Skeletal muscle tissue (tissue), 4 donors: ENCODE measurements around the gene SERPING1. TPM values are rescaled to one million over a fixed set of nuclear protein-coding genes. Genes with fewer than 3 reads are reported as not detected.
A peak's percentile ranks its signal among the peaks of the same experiment; 100 is the strongest.

Experiments
- H3K27ac ChIP-seq: one replicate; pipeline ENCODE4 v1.7.0; 2013; ENCODE audit warnings: mild to moderate bottlenecking, low read depth, low read length, inconsistent platforms
- H3K27me3 ChIP-seq, 3 donors: one replicate each; pipeline ENCODE4 v1.7.0; 2013; ENCODE audit warnings: low read length in 3 of 3; ENCODE audit not compliant: control insufficient read depth in 3 of 3, insufficient read depth in 3 of 3
- H3K36me3 ChIP-seq, 3 donors: one replicate each; pipeline ENCODE4 v1.7.0; 2013; ENCODE audit warnings: low read length in 3 of 3; ENCODE audit not compliant: control insufficient read depth in 3 of 3, insufficient read depth in 3 of 3
- H3K4me1 ChIP-seq, 3 donors: one replicate each; pipeline ENCODE4 v1.7.0; 2013; ENCODE audit warnings: low read length in 3 of 3, mild to moderate bottlenecking in 3 of 3; ENCODE audit not compliant: control insufficient read depth in 3 of 3, insufficient read depth in 3 of 3
- H3K4me3 ChIP-seq, 3 donors: one replicate each; pipeline ENCODE4 v1.7.0; 2013; ENCODE audit warnings: low read length in 3 of 3
- H3K9ac ChIP-seq, 3 donors: one replicate each; pipeline ENCODE4 v1.7.0; 2013; ENCODE audit warnings: low read length in 3 of 3, mild to moderate bottlenecking in 3 of 3, moderate library complexity in 2 of 3, low read depth in 1 of 3
- H3K9me3 ChIP-seq, 3 donors: one replicate each; pipeline ENCODE4 v1.7.0; 2013; ENCODE audit warnings: low read length in 3 of 3; ENCODE audit not compliant: control insufficient read depth in 3 of 3
- total RNA-seq: library from RNA; depleted of rRNA; stranded (reverse); fragments of >200 nt; gene quantifications from one replicate; pipeline ENCODE4 v1.2.3, GENCODE V29; 2014
- donor health status: Osteomylitis.

SERPING1 gene
- total RNA-seq, 1 donor from 2014 or later: 15.1 TPM

DNA sequence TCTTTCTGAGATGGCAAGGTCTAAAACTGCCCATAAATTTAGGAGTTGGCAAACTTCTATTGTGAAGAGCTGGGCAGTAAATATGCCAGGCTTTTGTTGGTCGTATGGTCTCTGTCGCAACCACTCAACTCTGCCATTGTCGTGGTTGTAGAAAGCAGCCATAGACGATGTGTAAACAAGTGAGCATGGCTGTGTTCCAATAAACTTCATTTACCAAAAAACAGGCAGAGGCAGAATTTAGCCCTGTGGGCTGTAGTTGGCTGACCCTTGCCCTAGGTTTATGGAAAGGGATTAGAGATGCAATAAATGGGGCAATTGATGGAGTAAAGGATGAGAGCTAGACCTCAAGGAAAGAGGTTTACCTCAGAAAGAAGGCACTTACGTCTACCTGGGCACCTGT, 34.6 kb downstream of the SERPING1 start:
- no peaks in the 10 kb centered on the region for H3K36me3 ChIP-seq
- H3K9me3 ChIP-seq: no peaks in the 10 kb centered on the region
- H3K4me3 ChIP-seq: no peak overlapping the region
- H3K9ac ChIP-seq: no peak overlapping the region
- peaks cover 0 to 12% (median 11%) of the 10 kb centered on the region in 3 donors for H3K27me3 ChIP-seq
- no peak overlapping the region for H3K27ac ChIP-seq
- no peaks in the 10 kb centered on the region for H3K4me1 ChIP-seq

DNA sequence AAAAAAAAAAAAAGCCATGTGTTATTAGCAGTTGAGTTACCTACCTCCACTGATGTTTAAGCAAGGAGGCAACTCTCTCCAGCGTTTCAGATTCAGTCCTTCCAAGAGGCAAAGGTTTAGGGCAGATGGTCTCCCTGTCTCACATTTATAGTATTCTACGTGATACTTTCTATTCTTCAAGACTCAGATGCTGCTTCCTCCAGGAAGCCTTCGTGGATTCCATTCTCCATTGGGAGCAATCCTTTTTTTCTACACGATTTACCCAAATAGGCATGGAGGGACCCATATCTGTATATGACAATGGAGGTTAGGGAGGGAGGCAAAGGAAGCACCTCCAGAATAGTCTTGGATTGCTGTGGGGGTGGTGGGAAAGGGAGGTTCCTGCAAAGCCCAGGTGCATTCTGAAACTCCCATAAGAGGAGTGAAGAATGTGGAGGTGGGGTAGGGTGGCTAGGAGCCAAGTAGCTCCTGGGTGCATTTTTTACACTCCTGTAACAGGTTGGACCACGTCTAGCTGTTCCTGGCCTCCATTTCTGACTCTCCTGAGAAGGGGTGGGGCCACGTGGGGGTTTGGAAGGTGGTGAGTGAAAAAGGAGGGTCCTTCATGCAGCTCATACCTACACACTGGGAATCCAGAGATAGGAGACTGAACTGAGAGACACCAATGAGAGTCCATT, 36.0 kb downstream of the SERPING1 start:
- H3K27ac ChIP-seq: no peak overlapping the region
- no peaks in the 10 kb centered on the region for H3K36me3 ChIP-seq
- H3K4me3 ChIP-seq: no peak overlapping the region

DNA sequence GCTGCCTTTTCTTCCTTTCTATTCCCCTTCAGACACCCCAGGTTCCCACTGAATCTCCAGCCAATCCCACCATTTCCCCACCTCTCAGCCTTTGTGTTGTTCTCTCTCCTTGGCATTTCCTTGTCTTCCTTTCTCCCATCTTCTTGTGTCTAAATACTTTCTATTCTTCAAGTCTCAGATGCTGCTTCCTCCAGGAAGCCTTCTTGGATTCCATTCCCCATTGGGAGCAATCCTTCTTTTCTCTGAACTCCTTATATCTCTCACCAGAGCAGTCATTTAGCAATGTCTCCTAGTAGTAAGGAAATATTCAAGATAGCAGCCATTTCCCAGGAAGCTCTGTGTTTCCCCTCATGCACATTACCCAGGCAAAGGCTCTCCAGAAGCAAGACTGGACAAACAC, 36.8 kb downstream of the SERPING1 start:
- Histone ChIP-seq H3K27ac (no peak overlapping the region), H3K9me3 (no peaks in the 10 kb centered on the region), H3K9ac (no peak overlapping the region), H3K27me3 (peaks cover 5 to 26% (median 25%) of the 10 kb centered on the region in 3 donors), H3K4me3 (no peak overlapping the region), H3K36me3 (no peaks in the 10 kb centered on the region), H3K4me1 (peaks cover 10 to 17% (median 16%) of the 10 kb centered on the region in 3 donors)

More for the DNA sequence above, 36.0 kb downstream of the SERPING1 start:
- H3K27me3 ChIP-seq: peaks cover 5 to 23% (median 19%) of the 10 kb centered on the region in 3 donors
- no peaks in the 10 kb centered on the region for H3K9me3 ChIP-seq
- H3K9ac ChIP-seq: no peak overlapping the region
- H3K4me1 ChIP-seq: peaks cover 6 to 9% (median 9%) of the 10 kb centered on the region in 3 donors

DNA sequence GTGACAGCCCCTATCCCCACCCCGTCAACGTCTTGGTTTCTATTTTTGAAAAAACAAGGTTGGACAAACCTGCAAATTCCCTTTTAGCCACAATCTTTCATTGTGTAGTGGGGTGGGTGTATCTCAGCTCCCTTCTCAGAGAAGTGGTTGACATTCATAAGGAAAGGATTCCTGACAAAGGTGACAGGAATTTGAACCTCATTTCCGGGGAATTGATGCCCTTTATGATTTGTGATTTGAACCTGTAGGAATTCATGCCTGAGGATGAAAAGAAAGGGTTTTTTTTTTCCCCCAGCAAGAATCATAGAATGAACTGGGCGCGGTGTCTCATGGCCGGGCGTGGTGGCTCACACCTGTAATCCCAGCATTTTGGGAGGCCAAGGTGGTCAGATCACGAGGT, 37.8 kb downstream of the SERPING1 start:
- Histone ChIP-seq H3K27ac (no peak overlapping the region), H3K27me3 (peaks cover 5 to 26% (median 25%) of the 10 kb centered on the region in 3 donors), H3K4me1 (peaks cover 18 to 24% (median 19%) of the 10 kb centered on the region in 3 donors), H3K4me3 (no peak overlapping the region), H3K36me3 (no peaks in the 10 kb centered on the region), H3K9me3 (no peaks in the 10 kb centered on the region), H3K9ac (no peak overlapping the region)

GRCh38 chr11:57637626-57638004, 40.1 kb downstream of the SERPING1 start:
- Histone ChIP-seq H3K4me1 (peaks cover 30 to 34% (median 31%) of the 10 kb centered on the region in 3 donors), H3K27ac (no peak overlapping the region)

DNA sequence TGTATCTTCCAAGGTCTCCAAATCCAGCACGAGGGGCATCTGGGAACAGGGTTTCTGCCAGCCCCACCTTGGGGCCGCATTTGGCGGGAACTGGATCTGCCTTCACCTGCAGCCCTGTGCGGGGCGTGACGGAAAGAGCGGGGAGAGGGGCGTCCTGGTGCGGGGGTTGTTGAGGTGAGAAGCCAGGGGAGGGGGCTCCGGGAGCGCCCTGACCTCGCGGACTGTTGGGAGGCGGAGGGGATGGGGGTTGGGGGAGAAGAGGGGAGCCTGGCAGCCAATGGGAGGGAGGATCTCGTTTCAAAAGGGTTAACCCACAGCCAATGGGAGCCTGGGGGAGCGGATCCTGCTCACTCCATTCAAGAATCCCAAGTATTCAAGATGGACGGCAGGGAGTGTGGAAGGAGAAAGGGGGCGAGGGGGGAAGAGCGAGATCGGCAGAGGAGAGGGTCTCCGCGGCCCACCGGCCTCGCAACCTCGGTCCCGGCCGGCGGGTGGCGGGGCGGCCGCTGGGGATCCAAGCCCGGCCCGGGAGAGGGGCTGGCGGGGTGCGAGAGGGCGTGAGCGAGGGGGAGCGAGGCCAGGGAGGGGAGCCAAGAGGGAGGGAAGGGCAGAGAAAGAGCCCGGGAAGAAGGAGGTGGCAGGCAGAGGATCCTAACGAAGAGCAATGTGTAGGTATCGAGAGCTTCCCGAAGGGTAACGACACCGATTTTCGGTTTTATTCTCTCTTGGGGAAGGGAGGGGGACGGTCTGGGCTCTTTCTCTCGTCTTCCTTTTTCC, 40.7 kb downstream of the SERPING1 start:
- Histone ChIP-seq H3K27me3 (peaks cover 5 to 20% (median 19%) of the 10 kb centered on the region in 3 donors), H3K27ac (peak overlapping the region; percentile 68), H3K4me1 (peaks cover 30 to 34% (median 31%) of the 10 kb centered on the region in 3 donors), H3K9ac (peak overlapping the region; percentile 71 to 79 (median 76)), H3K9me3 (no peaks in the 10 kb centered on the region), H3K36me3 (no peaks in the 10 kb centered on the region), H3K4me3 (peak overlapping the region; percentile 73 to 89 (median 81))

More at GRCh38 chr11:57637626-57638004, 40.1 kb downstream of the SERPING1 start:
- Histone ChIP-seq H3K9me3 (no peaks in the 10 kb centered on the region), H3K9ac (peak overlapping the region in 2 of 3 donors; percentile 53 to 72), H3K4me3 (peak overlapping the region; percentile 71 to 89 (median 73)), H3K36me3 (no peaks in the 10 kb centered on the region), H3K27me3 (peaks cover 5 to 22% (median 22%) of the 10 kb centered on the region in 3 donors)

DNA sequence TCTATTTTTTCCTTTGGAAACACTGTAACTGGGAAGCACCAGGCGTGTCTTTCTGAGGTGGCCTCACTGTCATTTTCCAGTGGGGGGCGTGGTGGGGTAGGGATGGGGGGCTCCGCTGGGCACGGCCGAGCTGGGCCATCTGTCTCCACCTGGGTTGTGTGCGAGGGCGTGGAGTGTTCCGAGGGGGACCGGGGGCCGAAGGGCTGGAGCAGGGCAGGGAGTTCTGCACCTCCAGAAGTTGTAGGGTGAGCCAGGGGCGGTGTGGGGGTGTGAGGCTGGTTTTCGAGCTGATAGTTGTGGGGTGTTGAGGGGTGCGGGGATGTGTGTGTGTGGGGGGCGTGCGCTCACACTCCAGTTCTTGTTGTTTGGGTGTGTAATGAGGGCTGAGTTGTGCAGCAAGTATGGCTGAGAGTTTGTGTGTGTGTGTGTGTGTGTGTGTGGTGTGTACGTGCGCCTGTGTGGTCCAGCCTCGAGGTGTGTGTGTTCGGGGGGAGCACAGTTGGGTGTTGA, 41.4 kb downstream of the SERPING1 start:
- H3K9ac ChIP-seq: peak overlapping the region; percentile 71 to 79 (median 76)
- H3K9me3 ChIP-seq: no peaks in the 10 kb centered on the region
- H3K27me3 ChIP-seq: peaks cover 5 to 16% (median 15%) of the 10 kb centered on the region in 3 donors
- H3K4me1 ChIP-seq: peaks cover 30 to 34% (median 31%) of the 10 kb centered on the region in 3 donors
- H3K4me3 ChIP-seq: peak overlapping the region; percentile 73 to 89 (median 81)
- H3K27ac ChIP-seq: peak overlapping the region; percentile 68
- H3K36me3 ChIP-seq: no peaks in the 10 kb centered on the region

GRCh38 chr11:57639321-57640067, 42.0 kb downstream of the SERPING1 start:
- Histone ChIP-seq H3K9me3 (no peaks in the 10 kb centered on the region), H3K36me3 (no peaks in the 10 kb centered on the region), H3K4me1 (peaks cover 31 to 35% (median 32%) of the 10 kb centered on the region in 3 donors), H3K9ac (peak overlapping the region in 2 of 3 donors; percentile 23 to 76), H3K27me3 (peaks cover 5 to 15% (median 13%) of the 10 kb centered on the region in 3 donors), H3K4me3 (peak overlapping the region; percentile 73 to 89 (median 81)), H3K27ac (peak overlapping the region; percentile 30)

DNA sequence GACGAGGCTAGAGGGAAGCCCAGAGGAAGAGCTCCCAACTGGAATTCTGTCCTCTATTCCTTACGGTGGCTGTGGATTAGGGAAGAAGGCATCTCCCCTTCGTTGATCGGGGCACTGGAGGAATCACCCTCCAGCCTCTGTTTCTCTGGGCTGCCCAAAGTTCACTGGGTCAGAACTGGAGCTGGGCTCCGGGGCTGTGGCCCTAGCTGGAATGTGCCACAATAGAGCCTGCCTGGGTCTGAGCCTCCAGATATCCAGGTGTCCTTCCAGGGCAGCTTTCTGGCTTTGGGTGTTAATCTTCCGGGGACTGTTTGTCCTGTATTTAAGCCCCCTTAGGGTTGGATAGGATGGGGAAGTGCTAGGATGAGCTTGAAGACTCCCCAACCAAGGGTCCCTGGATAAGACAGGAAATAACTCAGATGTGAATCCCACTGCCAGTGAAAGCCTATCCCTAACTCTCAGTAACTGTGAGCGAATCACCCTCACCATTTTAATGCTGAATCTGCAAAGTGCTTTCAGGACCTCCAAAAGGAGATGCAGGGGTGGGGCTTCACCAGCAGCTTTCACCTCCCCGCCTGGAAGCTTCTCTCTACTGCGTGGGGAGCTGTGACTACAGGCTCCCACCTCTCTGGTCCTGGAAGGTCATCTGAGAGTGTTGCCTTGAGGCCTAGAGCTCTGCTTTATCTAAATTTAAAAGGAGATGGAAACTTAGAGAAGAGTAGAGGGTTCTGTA, 42.7 kb downstream of the SERPING1 start:
- Histone ChIP-seq H3K9ac (peak overlapping the region in 2 of 3 donors; percentile 23 to 76), H3K4me1 (peaks cover 36 to 38% (median 37%) of the 10 kb centered on the region in 3 donors), H3K36me3 (no peaks in the 10 kb centered on the region), H3K27ac (no peak overlapping the region), H3K4me3 (peak overlapping the region in 1 of 3 donors; percentile 10), H3K9me3 (no peaks in the 10 kb centered on the region), H3K27me3 (peaks cover 5 to 15% (median 13%) of the 10 kb centered on the region in 3 donors)
